Measurements from ENCODE around the gene MT3. TPM values are rescaled to one million over a fixed set of nuclear protein-coding genes. Genes with fewer than 3 reads are reported as not detected.
A peak's percentile ranks its signal among the peaks of the same experiment; 100 is the strongest.

Gene MT3
- total and polyA plus RNA-seq, 12 donors, result 5.5 to 354 (median 46.4) TPM

DNA sequence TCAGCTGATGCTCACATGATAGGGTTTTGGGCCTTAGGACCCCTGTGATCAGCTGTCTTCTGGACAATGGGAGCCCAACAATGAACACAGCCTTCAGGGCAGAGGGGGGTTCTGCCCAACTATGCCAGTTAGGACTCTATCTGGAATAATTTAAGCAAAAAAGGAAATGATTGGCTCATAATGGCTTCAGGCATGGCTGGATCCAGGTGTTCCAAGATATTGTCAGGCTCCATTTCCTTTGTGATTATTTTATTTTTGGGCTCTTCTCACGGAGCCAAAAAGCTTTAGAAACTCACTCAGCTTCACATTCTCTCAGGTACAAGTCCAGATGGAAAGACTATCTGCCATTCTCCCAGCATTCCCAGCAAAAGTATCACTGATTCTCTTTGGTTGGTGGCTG, 16.1 kb downstream of the MT3 start:
- intact Hi-C loops (cut with DNase I), result loop anchor here in 1 of 2 donors (10.0 kb wide), 1 partner anchor 99 kb away; no protein-coding TSS in a partner anchor

DNA sequence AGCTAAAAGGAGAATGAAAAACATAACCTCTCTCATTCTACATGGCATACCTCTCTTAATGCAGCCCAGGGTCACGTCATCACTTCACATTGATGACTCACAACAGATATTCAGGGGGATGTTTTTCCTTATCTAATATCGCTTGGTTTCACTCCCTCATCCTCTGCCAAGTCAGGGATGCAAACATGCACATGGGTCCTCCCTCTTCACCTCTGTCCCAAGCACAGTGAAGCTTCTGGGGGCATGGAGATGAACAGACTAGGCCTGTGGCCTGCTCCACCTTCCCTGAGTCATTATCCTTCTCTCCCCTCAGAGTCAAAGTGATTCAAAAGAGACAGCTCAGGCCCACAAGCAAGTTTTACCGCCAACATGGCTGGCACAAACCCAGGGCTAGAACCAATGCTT, 16.7 kb downstream of the MT3 start:
- intact Hi-C loops (cut with DNase I), result loop anchor here in 1 of 2 donors (10.0 kb wide), 1 partner anchor 99 kb away; no protein-coding TSS in a partner anchor
- H3K4me3 ChIP-seq, result no peak overlapping the region
- H3K27me3 ChIP-seq, result no peaks in the 10 kb centered on the region
- H3K4me1 ChIP-seq (replicated peaks in 1 of 2), result peaks cover 39 to 43% of the 10 kb centered on the region in 2 donors
- TF ChIP-seq POLR2A (IDR thresholded peaks at IDR 0.05), result no peak
- TF ChIP-seq, protein P1, sequence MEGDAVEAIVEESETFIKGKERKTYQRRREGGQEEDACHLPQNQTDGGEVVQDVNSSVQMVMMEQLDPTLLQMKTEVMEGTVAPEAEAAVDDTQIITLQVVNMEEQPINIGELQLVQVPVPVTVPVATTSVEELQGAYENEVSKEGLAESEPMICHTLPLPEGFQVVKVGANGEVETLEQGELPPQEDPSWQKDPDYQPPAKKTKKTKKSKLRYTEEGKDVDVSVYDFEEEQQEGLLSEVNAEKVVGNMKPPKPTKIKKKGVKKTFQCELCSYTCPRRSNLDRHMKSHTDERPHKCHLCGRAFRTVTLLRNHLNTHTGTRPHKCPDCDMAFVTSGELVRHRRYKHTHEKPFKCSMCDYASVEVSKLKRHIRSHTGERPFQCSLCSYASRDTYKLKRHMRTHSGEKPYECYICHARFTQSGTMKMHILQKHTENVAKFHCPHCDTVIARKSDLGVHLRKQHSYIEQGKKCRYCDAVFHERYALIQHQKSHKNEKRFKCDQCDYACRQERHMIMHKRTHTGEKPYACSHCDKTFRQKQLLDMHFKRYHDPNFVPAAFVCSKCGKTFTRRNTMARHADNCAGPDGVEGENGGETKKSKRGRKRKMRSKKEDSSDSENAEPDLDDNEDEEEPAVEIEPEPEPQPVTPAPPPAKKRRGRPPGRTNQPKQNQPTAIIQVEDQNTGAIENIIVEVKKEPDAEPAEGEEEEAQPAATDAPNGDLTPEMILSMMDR (IDR thresholded peaks at IDR 0.05), result no peak
- no peaks in the 10 kb centered on the region for H3K9me3 ChIP-seq (replicated peaks in 1 of 3)
- no peaks in the 10 kb centered on the region for H3K36me3 ChIP-seq (replicated peaks in 1 of 2)
- H3K27ac ChIP-seq, result peak overlapping the region; percentile 90 to 100 (median 99)
- WGBS, 4 donors, result 28 to 37% (median 29%) methylated on average over 3 of the region's 3 CpGs
- DNase-seq, result peak in 5 of 7 donors; percentile 74 to 86 (median 78)

More for the DNA sequence above, 16.1 kb downstream of the MT3 start:
- no peak for TF ChIP-seq POLR2A (IDR thresholded peaks at IDR 0.05)
- TF ChIP-seq, protein P1 (IDR thresholded peaks at IDR 0.05), result no peak
- Histone ChIP-seq H3K9me3 (replicated peaks in 1 of 3) (no peaks in the 10 kb centered on the region), H3K27me3 (no peaks in the 10 kb centered on the region), H3K36me3 (replicated peaks in 1 of 2) (no peaks in the 10 kb centered on the region), H3K27ac (peak overlapping the region; percentile 90 to 100 (median 99)), H3K4me1 (replicated peaks in 1 of 2) (peaks cover 33 to 37% of the 10 kb centered on the region in 2 donors), H3K4me3 (no peak overlapping the region)
- DNase-seq, result peak in 1 of 7 donors; percentile 9
- WGBS, 4 donors, result 50 to 83% (median 64%) methylated on average over 1 of the region's 1 CpG

DNA sequence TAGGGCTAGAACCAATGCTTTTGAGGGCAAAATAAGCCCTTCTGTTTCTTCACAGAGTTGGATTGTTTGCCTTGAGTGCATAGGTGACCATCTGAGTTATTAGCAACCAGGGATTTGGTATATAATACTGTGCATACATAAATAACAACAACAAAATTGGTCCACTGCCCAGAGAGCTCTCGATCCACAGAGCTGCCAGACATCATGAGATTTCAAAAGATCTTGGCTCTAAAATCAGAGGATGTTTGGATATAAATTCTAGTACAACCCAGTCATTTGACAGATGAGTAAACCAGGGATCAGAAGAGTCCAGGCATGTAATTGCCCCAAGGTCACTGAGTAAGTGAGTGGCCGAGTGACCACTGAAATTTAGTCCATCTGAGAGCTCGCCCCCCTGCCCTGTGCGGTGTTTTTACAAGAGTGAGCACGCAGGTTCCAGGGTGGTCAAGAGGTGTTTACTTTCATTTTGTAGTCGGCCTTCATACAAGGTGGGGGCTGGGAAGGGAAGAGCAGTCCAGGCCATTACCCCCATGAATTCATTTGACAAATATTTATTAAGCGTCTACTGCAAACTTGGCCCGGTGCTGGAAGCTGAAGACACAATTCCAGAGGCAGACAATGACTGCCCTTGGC, 17.3 kb downstream of the MT3 start:
- DNase-seq, result peak; percentile 75 to 91 (median 87)
- peak in 1 of 2 donors; percentile 50 for TF ChIP-seq POLR2A (IDR thresholded peaks at IDR 0.05)
- TF ChIP-seq, protein P1 (IDR thresholded peaks at IDR 0.05), result no peak
- peaks cover 44 to 48% of the 10 kb centered on the region in 2 donors for H3K4me1 ChIP-seq (replicated peaks in 1 of 2)
- no peaks in the 10 kb centered on the region for H3K36me3 ChIP-seq (replicated peaks in 1 of 2)
- peak overlapping the region; percentile 90 to 100 (median 99) for H3K27ac ChIP-seq
- H3K4me3 ChIP-seq, result peak overlapping the region in 1 of 4 donors; percentile 62
- intact Hi-C loops (cut with DNase I), result loop anchor here in 1 of 2 donors (10.0 kb wide), 1 partner anchor 98 kb away; no protein-coding TSS in a partner anchor
- H3K9me3 ChIP-seq (replicated peaks in 1 of 3), result no peaks in the 10 kb centered on the region
- no peaks in the 10 kb centered on the region for H3K27me3 ChIP-seq
- WGBS, 4 donors, result 20 to 34% (median 25%) methylated on average over 8 of the region's 8 CpGs

DNA sequence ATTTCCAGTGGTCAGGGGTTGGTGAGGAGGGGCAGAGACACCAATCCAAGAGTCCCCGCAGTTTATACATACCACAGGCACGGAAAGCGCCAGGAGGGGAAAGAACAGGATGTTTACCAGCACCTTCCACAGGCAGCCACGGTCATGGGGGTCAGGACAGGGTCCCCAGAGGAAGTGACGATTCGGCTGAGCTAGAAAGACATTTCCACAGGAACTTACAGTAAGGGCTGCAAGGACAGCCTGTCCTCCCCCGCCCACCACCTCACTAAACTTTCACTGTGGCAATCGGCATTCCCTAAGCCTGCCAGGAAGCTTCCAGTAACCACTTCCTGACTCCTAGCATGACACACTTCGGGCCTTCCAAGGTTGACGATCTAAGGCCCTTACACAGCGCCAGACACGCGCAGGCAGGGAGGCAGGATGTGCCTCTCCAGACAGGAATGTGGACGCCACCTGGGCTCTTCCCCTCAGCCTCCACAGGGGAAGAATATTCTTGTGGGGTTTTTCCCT, 17.8 kb downstream of the MT3 start:
- TF ChIP-seq POLR2A (IDR thresholded peaks at IDR 0.05), result peak; percentile 64 to 88
- TF ChIP-seq, protein P1 (IDR thresholded peaks at IDR 0.05), result no peak
- peak; percentile 80 to 97 (median 95) for DNase-seq
- H3K9me3 ChIP-seq (replicated peaks in 1 of 3), result no peaks in the 10 kb centered on the region
- peaks cover 49 to 54% of the 10 kb centered on the region in 2 donors for H3K4me1 ChIP-seq (replicated peaks in 1 of 2)
- no peaks in the 10 kb centered on the region for H3K36me3 ChIP-seq (replicated peaks in 1 of 2)
- WGBS, 4 donors, result 8 to 24% (median 19%) methylated on average over 3 to 14 of the region's 14 CpGs
- H3K4me3 ChIP-seq, result peak overlapping the region in 1 of 4 donors; percentile 62
- H3K27ac ChIP-seq, result peak overlapping the region; percentile 90 to 100 (median 99)
- intact Hi-C loops (cut with DNase I), result loop anchor here in 1 of 2 donors (10.0 kb wide), 1 partner anchor 98 kb away; no protein-coding TSS in a partner anchor
- H3K27me3 ChIP-seq, result no peaks in the 10 kb centered on the region
